ENCODE measurements around the gene BNC2.

DNA sequence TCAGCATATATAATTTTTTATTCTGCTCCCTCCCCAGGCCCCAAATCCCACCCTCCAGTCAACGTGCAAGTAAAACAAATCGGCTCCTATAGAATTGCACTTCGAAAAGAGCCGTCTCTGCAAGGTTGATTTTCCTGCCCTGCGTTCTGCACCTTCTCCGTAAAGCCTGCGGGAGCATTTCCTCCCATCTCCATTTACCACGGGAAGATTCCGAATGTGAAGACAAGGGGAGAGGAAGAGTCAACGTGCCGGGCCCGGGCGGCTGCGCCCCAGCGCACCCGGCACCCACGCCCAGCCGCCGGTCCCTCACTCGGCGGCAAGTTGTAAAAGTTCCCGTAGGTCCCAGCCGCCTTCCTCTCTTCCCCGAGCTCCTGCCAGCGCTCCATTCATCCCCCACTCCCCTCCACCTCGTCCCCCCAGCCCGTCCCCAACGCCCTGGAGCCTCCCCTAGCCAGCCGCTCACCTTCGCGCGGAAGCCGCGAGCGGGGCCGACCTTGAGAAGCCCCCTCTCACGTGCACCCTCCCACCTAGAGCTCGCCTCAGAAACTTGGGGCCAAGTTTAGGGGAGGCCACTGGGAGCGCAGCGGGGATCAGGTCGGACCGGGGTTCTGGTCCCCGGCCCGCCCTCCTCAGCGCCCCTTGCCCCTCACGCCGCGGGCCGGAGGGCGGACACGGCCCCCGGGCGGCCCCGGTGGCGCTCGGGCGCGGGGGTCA is 431 bp downstream of the BNC2 start:
- TF ChIP-seq, protein P1, sequence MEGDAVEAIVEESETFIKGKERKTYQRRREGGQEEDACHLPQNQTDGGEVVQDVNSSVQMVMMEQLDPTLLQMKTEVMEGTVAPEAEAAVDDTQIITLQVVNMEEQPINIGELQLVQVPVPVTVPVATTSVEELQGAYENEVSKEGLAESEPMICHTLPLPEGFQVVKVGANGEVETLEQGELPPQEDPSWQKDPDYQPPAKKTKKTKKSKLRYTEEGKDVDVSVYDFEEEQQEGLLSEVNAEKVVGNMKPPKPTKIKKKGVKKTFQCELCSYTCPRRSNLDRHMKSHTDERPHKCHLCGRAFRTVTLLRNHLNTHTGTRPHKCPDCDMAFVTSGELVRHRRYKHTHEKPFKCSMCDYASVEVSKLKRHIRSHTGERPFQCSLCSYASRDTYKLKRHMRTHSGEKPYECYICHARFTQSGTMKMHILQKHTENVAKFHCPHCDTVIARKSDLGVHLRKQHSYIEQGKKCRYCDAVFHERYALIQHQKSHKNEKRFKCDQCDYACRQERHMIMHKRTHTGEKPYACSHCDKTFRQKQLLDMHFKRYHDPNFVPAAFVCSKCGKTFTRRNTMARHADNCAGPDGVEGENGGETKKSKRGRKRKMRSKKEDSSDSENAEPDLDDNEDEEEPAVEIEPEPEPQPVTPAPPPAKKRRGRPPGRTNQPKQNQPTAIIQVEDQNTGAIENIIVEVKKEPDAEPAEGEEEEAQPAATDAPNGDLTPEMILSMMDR (conservative IDR thresholded peaks at IDR 0.05 in 1 of 2, IDR thresholded peaks at IDR 0.05 in 1 of 2; ENCODE audit: low read depth in 1 of 2, low read length in 2 of 2), result no peak
- TF ChIP-seq EZH2 (IDR thresholded peaks at IDR 0.05; ENCODE audit: low read length, missing control alignments), result no peak

All from fibroblast of lung (primary cell).